Spleen (tissue), 7 donors: ENCODE measurements around the gene PMM2.

Source experiments
- CTCF ChIP-seq, 11 experiments: fragments of 200-600 bp in 7 of 11; fragments of 450-650 bp in 4 of 11; sonication (generic) in 4 of 11; IDR thresholded peaks in 8 of 11; conservative IDR thresholded peaks in 3 of 11; 1 replicate in 7 of 11; 2 replicates in 4 of 11; pipeline versions ENCODE4 v1.4.0 to v1.8.0; 2016 to 2021; ENCODE audit warnings: antibody characterized with exemption in 11 of 11, inconsistent platforms in 4 of 11, mild to moderate bottlenecking in 1 of 11
- POLR2A ChIP-seq, 3 donors: fragments of 450-650 bp; IDR thresholded peaks; one replicate each; pipeline ENCODE4 v1.5.1; 2017; ENCODE audit warnings: antibody characterized with exemption in 3 of 3, mild to moderate bottlenecking in 1 of 3
- donor health status: DM: no; HTN: no; CAD: no; lungs with moderate emphysema.
- donor health status: DM: no; HTN: no; CAD: no.
- donor health status: DM: no; HTN: no; CAD: no.

GRCh38 chr16:8847623-8848022 is 50.0 kb downstream of the PMM2 start:
- TF ChIP-seq POLR2A (IDR thresholded peaks at IDR 0.05) (no peak), CTCF (IDR thresholded peaks at IDR 0.05 in 8 of 11, conservative IDR thresholded peaks at IDR 0.05 in 3 of 11) (no peak)
